KMS-11 (cell line): Measurements from ENCODE around the gene HOXB6.

ENCODE experiments used
- H2AFZ ChIP-seq: fragments of 200-600 bp; sonication (generic); 2 replicates; pipeline ENCODE4 v1.6.1; 2016; ENCODE audit warnings: antibody characterized with exemption, mixed run types, low read depth
- H3K27ac ChIP-seq: fragments of 200-600 bp; sonication (generic); 2 replicates; pipeline ENCODE4 v1.6.1; 2016; ENCODE audit warnings: mild to moderate bottlenecking, mixed run types
- H3K27me3 ChIP-seq: fragments of 200-600 bp; sonication (generic); 2 replicates; pipeline ENCODE4 v1.6.1; 2017; ENCODE audit warnings: mild to moderate bottlenecking, low read depth, mixed run types, moderate library complexity; ENCODE audit not compliant: insufficient read depth
- H3K36me3 ChIP-seq: fragments of 200-600 bp; sonication (generic); 2 replicates; pipeline ENCODE4 v1.6.1; 2017; ENCODE audit warnings: mild to moderate bottlenecking, mixed run types; ENCODE audit not compliant: insufficient read depth
- H3K4me1 ChIP-seq: fragments of 200-600 bp; sonication (generic); 2 replicates; pipeline ENCODE4 v1.6.1; 2016; ENCODE audit warnings: mild to moderate bottlenecking, low read depth, mixed run types; ENCODE audit not compliant: poor library complexity, severe bottlenecking
- H3K4me2 ChIP-seq: fragments of 200-600 bp; sonication (generic); 2 replicates; pipeline ENCODE4 v1.7.0; 2016; ENCODE audit warnings: mild to moderate bottlenecking, mixed run types
- H3K4me3 ChIP-seq: fragments of 200-600 bp; sonication (generic); IDR thresholded peaks from 2 replicates; pipeline ENCODE4 v1.6.1; 2017; ENCODE audit warnings: low read depth, low read length, mixed read lengths; ENCODE audit not compliant: insufficient read depth
- H3K79me2 ChIP-seq: fragments of 200-600 bp; sonication (generic); 2 replicates; pipeline ENCODE4 v1.6.1; 2016; ENCODE audit warnings: low read depth, mixed run types; ENCODE audit not compliant: insufficient read depth
- H3K9ac ChIP-seq: fragments of 200-600 bp; sonication (generic); 2 replicates; pipeline ENCODE4 v1.6.1; 2016; ENCODE audit warnings: mild to moderate bottlenecking, mixed run types
- H4K20me1 ChIP-seq: fragments of 200-600 bp; sonication (generic); 2 replicates; pipeline ENCODE4 v1.6.1; 2016; ENCODE audit warnings: mild to moderate bottlenecking, mixed run types; ENCODE audit not compliant: insufficient read depth
- TF ChIP-seq, protein P1 (sequence below): fragments of 200-600 bp; sonication (generic); conservative IDR thresholded peaks from 2 replicates; pipeline ENCODE4 v1.6.1; 2017; ENCODE audit warnings: low read depth, mild to moderate bottlenecking, antibody characterized with exemption, low read length, moderate library complexity, mixed read lengths

Gene HOXB6

DNA sequence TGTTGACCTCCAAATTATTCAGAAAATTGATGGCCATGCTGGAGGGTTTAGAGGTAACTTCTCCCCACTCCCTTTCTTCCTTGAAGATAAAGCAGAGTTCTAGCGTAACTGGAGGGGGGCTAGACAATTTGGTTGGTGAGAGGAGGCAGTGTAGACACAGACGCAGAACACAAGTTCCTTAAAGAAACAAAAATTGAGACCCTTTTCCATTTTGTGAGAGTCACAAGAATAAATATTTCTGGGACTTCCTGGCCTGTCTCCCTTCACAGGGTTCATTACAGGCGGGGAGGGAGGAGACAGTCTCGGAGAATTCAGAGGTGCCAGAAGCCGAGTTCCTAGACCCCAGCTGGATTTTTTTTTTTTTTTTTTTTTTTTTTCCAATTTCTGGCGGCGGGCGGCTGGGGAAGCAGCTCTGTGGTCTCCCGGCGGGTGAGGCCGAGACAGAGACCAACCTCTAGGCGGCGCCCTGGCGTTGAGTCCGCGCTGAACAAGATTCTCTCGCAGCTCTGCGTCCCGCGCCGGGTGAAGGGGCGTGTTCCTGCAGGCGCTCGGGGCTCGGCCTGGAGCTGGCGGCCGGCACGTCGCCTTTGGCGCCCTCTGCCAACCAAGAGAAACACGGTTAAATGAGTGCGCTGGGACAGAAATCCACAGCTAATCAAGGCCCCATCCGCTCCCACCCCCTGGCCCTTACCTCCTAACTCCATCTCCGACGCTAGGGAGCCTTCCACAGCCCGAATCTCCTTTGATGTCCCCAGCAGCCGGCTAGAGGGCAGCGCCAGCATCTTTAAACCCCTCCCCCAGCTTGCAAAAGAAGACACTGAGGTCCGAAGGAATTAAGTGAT, 31.6 kb upstream of the HOXB6 start:
- H3K4me3 ChIP-seq: no peak overlapping the region
- no peaks in the 10 kb centered on the region for H4K20me1 ChIP-seq
- H3K27me3 ChIP-seq: peaks cover 5% of the 10 kb centered on the region; the same call in 1 of the 2 replicates
- peaks cover 39% of the 10 kb centered on the region for H3K4me1 ChIP-seq
- TF ChIP-seq, protein P1, sequence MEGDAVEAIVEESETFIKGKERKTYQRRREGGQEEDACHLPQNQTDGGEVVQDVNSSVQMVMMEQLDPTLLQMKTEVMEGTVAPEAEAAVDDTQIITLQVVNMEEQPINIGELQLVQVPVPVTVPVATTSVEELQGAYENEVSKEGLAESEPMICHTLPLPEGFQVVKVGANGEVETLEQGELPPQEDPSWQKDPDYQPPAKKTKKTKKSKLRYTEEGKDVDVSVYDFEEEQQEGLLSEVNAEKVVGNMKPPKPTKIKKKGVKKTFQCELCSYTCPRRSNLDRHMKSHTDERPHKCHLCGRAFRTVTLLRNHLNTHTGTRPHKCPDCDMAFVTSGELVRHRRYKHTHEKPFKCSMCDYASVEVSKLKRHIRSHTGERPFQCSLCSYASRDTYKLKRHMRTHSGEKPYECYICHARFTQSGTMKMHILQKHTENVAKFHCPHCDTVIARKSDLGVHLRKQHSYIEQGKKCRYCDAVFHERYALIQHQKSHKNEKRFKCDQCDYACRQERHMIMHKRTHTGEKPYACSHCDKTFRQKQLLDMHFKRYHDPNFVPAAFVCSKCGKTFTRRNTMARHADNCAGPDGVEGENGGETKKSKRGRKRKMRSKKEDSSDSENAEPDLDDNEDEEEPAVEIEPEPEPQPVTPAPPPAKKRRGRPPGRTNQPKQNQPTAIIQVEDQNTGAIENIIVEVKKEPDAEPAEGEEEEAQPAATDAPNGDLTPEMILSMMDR: peak; percentile 87
- H2AFZ ChIP-seq: peak overlapping the region; percentile 39
- no peak overlapping the region for H3K27ac ChIP-seq
- H3K79me2 ChIP-seq: no peaks in the 10 kb centered on the region
- no peak overlapping the region for H3K9ac ChIP-seq
- H3K36me3 ChIP-seq: no peaks in the 10 kb centered on the region
- peak overlapping the region; percentile 48 for H3K4me2 ChIP-seq

DNA sequence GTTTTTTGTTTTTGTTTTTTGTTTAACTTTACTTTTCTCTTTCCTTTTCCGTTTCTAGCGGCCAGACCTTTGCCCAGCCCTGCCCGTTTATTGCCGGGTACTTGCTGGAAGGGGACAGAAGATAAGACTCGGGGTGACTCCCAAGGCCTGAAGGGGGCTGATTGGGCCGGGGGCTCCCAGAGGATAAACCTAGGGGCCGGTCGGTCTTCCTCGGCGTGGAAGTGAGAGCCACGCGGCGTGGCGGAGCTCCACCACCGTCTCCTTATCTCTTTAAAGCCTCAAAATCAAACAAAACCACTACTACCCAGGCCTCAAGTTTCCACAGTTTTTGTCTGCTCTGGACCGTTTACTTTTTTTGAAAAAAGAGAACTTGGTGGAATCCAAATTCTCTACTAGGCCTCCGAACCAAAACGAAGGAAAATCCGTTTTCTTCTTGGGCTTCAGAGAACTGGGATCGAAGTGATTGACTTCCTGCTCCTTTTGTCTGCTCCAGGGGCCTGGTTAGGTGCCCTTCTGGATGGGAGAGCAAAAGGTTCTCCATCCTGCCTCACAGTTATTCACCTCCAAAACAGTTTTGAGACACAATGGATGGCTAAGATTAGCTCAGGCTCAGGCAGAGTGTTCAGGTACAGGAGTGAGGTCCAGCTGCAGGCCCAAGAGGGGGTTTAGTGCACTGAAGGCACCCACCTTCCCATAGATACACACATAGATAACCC, 29.9 kb upstream of the HOXB6 start:
- Histone ChIP-seq H2AFZ (no peak overlapping the region), H3K27me3 (peaks cover 5% of the 10 kb centered on the region; the same call in 1 of the 2 replicates), H3K9ac (no peak overlapping the region)

DNA sequence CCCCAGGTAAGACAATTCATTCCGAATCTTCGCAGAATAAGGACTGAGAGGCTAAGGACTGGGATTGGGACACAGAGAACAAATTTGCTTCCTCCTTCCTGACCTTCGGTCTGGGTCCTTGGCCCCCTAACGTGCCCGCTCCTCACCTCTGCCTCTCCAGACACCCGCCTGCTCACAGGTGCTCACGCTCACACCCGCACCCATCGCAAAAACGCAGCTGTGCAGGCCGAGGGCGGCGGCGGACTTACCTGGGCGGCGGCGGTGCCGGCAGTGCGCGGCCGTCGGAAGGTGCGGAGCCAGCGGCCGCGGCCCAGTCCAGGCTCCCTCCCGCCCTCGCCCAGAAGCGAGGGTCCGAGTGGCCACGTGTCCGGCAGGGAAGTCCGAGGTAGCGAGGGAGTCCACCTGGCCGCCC, 28.5 kb upstream of the HOXB6 start:
- H3K4me3 ChIP-seq: no peak overlapping the region
- H3K4me2 ChIP-seq: no peak overlapping the region; the same call in 1 of the 2 replicates
- H3K27ac ChIP-seq: no peak overlapping the region; the same call in 1 of the 2 replicates
- H3K36me3 ChIP-seq: no peaks in the 10 kb centered on the region
- H4K20me1 ChIP-seq: no peaks in the 10 kb centered on the region
- H3K4me1 ChIP-seq: peaks cover 47% of the 10 kb centered on the region
- no peak overlapping the region for H3K9ac ChIP-seq
- H2AFZ ChIP-seq: no peak overlapping the region; the same call in 1 of the 2 replicates
- no peaks in the 10 kb centered on the region for H3K79me2 ChIP-seq
- H3K27me3 ChIP-seq: peaks cover 8% of the 10 kb centered on the region; the same call in 1 of the 2 replicates
- TF ChIP-seq, protein P1: no peak

More for the DNA sequence above, 29.9 kb upstream of the HOXB6 start:
- H3K79me2 ChIP-seq: no peaks in the 10 kb centered on the region
- H3K4me1 ChIP-seq: peaks cover 47% of the 10 kb centered on the region
- no peak overlapping the region for H3K27ac ChIP-seq
- no peaks in the 10 kb centered on the region for H4K20me1 ChIP-seq
- TF ChIP-seq, protein P1: no peak
- H3K4me2 ChIP-seq: no peak overlapping the region; the same call in 1 of the 2 replicates
- H3K4me3 ChIP-seq: no peak overlapping the region
- no peaks in the 10 kb centered on the region for H3K36me3 ChIP-seq

DNA sequence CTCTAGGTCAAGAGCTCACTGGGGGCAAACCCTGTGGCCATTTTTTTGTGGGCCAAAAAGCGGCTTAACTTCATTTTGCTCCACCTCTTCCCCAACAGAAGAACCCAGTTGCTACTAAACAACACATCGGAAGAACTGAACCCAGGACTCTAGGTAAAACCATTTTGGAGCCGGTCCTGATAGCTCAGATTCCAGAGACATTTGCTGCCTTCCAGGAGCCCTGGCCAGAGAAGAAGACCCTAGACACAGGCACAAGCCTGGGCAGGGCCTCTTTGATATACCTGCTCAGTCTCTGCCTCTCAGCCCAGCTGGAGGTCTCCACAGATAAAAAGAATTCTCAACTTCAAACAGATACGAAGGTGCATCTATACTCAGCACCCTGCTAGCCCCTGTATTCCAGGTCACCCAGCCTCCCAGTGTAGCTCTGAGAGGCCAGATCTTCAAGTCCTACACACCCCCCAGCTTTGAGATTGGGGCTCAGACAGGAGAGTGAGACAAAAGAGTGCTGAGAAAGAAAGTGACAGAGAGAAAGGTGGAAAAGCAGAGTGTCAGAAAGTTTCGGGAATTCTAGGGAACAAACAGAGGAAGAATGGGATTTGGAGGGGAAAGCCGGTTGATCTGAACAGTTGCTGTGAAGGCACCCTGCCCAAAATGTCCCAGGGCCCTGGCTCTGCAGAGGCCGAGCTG, 27.9 kb upstream of the HOXB6 start:
- peak overlapping the region; percentile 11; the same call in 1 of the 2 replicates for H3K9ac ChIP-seq
- no peaks in the 10 kb centered on the region for H4K20me1 ChIP-seq
- peaks cover 12% of the 10 kb centered on the region; the same call in 1 of the 2 replicates for H3K27me3 ChIP-seq
- H3K4me2 ChIP-seq: peak overlapping the region; percentile 74
- TF ChIP-seq, protein P1: no peak
- peak overlapping the region; percentile 55 for H2AFZ ChIP-seq
- no peaks in the 10 kb centered on the region for H3K36me3 ChIP-seq
- H3K27ac ChIP-seq: peak overlapping the region; percentile 38
- H3K79me2 ChIP-seq: no peaks in the 10 kb centered on the region
- H3K4me1 ChIP-seq: peaks cover 47% of the 10 kb centered on the region
- no peak overlapping the region for H3K4me3 ChIP-seq
